ENCODE measurements around the gene TKTL2. TPM values are rescaled to one million over a fixed set of nuclear protein-coding genes. Genes with fewer than 3 reads are reported as not detected.
"Not testable (repeated sequence)": the region's sequence is repeated elsewhere in the genome, so short reads cannot be mapped to it uniquely, and the experiment has no call there.

TKTL2 gene
- total RNA-seq, 1 donor from 2014 or later = not detected

DNA sequence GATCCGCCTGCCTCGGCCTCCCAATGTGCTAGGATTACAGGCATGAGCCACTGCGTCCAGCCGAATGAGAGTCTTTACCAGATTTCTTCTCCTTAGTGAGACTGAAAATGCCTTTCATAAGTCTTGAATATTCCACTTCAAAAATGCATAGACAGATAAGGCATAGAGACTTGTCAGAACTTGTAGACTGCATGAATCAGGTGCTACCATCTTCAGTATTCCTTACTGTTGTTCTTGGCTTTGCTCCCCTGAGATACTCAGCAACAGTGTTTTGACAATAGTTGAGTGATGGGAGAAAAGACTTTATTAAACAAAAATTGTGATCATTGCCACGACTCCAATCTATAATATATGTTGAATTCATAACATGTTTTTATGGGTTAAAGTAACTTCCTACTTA is 11.0 kb downstream of the TKTL2 start:
- intact Hi-C loops (cut with DNase I) = no loop called here

DNA sequence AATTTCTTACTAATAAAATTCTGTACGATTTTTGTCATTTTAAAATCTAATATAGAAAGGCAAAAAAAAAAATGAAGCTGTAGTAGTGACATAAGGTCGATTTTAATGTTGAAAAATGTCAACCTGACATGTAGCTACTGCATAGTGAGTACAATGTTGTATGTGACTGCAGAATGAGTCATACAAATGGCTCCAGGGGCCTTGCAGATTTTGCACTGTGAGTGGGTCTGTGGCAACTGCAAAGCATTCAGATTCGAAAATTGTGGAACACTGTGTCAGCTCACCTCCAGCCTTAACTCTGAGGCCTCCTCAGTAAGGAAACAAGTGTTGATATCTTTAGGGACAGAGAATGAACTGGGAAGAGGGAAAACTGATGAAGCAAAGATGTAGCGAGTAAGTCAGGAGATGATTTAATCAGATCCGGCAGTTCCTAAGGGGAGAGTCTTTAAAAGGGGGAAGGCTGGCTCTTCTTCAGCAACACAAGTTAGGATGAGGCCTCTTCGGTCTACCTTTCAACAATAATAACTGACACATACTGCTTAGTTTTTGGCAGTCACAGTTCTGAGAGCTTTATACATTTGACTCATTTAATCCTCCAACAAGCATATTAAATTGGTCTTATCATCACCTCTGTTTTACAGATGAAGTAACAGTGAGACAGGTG is 24.9 kb downstream of the TKTL2 start:
- DNase-seq (ENCODE audit: low spot score) = no peak
- intact Hi-C loops (cut with DNase I) = no loop called here

More for the DNA sequence above, 11.0 kb downstream of the TKTL2 start:
- DNase-seq (ENCODE audit: low spot score) = no peak

DNA sequence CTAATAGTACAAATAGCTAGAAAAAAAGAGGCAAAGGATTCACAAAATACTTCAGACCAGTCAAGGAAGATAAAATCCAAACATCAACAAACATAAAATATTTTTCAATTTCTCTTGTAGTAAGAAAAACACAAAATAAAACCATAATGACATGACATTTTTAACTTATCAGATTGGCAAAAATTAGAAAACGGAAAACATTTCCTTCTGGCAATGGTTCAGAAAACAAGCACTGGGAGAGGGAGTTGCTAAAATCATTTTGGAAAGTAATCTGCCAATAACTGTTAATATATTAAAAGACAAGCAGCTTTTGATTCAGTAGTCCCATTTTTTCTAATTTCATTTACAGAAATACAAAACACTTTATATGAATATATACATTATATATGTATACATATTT is 26.1 kb downstream of the TKTL2 start:
- intact Hi-C loops (cut with DNase I) = no loop called here
- DNase-seq (ENCODE audit: low spot score) = no peak

DNA sequence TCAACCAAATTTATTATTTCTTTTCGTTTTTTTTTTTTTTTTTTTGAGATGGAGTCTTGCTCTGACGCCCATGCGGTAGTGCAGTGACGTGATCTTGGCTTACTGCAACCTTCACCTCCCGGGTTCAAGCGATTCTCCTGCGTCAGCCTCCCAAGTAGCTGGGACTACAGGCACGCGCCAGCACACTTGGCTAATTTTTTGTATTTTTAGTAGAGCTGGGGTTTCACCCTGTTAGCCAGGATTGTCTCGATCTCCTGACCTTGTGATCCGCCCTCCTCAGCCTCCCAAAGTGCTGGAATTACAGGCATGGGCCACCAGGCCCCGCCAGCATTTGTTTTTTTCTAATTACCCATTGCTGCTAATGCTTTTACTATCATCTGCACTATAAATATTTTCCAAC is 26.5 kb downstream of the TKTL2 start:
- DNase-seq (ENCODE audit: low spot score); intact Hi-C loops (cut with DNase I): not testable (repeated sequence)

DNA sequence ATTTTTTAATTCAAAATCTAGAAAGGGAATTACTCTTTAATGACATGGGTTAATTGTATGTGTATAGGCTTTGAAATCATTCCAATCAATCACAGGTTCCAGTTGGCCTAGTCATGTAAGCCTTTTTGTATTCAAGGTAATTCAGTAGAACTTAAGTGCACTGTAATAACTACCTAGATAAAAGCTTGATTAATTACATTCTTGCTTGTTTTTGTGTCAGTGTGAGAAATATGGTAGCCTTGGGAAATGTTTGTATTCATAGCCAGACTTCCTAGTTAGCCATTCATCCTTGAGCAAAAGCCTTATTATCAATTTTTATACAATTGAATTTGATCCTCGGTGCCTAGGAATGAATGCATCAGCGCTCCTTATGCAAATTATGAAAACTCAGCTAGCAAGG is 33.5 kb downstream of the TKTL2 start:
- intact Hi-C loops (cut with DNase I) = no loop called here
- DNase-seq (ENCODE audit: low spot score) = no peak

Other genes starting within 250 kb of the TKTL2 start
- 1.6 TPM for gene NPY1R, start 141.2 kb downstream of the TKTL2 start, total RNA-seq
- gene NPY5R, start 129.9 kb downstream of the TKTL2 start, total RNA-seq = not detected
- gene TMA16, start 20.9 kb upstream of the TKTL2 start, total RNA-seq = 12.3 TPM